Gastrocnemius medialis (tissue), 4 donors: Measurements from ENCODE around the gene SYCP2.

Experiments
- POLR2A ChIP-seq, 2 donors: fragments of 450-650 bp; IDR thresholded peaks; one replicate each; pipeline ENCODE4 v1.6.1; 2017; ENCODE audit warnings: antibody characterized with exemption in 2 of 2, mild to moderate bottlenecking in 2 of 2, moderate library complexity in 2 of 2
- TF ChIP-seq, protein P1 (sequence below), 5 experiments: fragments of 450-650 bp in 3 of 5; fragments of 200-600 bp in 2 of 5; sonication (generic) in 2 of 5; IDR thresholded peaks in 4 of 5; conservative IDR thresholded peaks in 1 of 5; 1 replicate in 4 of 5; 2 replicates in 1 of 5; pipeline ENCODE4 v1.5.1; 2016 to 2019; ENCODE audit warnings: antibody characterized with exemption in 5 of 5, mild to moderate bottlenecking in 3 of 5, moderate library complexity in 3 of 5

DNA sequence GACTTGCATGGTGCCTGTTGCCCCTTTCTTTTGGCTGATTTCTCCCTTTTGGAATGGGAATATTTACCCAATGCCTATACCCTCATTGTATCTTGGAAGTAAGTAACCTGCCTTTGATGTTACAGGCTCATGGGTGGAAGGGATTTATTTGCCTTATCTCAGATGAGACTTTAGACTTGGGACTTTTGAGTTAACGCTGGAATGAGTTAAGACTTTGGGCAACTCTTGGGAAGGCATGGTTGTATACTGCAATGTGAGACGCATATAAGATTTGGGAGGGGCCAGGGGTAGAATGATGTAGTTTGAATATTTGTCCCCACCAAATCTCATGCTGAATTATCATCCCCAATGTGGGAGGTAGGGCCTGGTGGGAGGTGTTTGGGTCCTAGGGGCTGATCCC, 75.5 kb downstream of the SYCP2 start:
- TF ChIP-seq, protein P1, sequence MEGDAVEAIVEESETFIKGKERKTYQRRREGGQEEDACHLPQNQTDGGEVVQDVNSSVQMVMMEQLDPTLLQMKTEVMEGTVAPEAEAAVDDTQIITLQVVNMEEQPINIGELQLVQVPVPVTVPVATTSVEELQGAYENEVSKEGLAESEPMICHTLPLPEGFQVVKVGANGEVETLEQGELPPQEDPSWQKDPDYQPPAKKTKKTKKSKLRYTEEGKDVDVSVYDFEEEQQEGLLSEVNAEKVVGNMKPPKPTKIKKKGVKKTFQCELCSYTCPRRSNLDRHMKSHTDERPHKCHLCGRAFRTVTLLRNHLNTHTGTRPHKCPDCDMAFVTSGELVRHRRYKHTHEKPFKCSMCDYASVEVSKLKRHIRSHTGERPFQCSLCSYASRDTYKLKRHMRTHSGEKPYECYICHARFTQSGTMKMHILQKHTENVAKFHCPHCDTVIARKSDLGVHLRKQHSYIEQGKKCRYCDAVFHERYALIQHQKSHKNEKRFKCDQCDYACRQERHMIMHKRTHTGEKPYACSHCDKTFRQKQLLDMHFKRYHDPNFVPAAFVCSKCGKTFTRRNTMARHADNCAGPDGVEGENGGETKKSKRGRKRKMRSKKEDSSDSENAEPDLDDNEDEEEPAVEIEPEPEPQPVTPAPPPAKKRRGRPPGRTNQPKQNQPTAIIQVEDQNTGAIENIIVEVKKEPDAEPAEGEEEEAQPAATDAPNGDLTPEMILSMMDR (IDR thresholded peaks at IDR 0.05 in 4 of 5, conservative IDR thresholded peaks at IDR 0.05 in 1 of 5), result no peak
- no peak for TF ChIP-seq POLR2A (IDR thresholded peaks at IDR 0.05)
